Esophagus muscularis mucosa (tissue), 4 donors: ENCODE measurements around the gene TMEM94.

Experiments used
- EP300 ChIP-seq: sonication (generic); formaldehyde crosslinking; IDR thresholded peaks from one replicate; pipeline ENCODE4 v1.6.1; 2017; ENCODE audit warnings: antibody characterized with exemption
- POLR2A ChIP-seq: fragments of 450-650 bp; IDR thresholded peaks from one replicate; pipeline ENCODE4 v1.6.1; 2017; ENCODE audit warnings: antibody characterized with exemption, moderate library complexity, mild to moderate bottlenecking, low read depth
- POLR2AphosphoS5 ChIP-seq, 2 donors: sonication (generic); formaldehyde crosslinking; IDR thresholded peaks; one replicate each; pipeline ENCODE4 v1.6.1; 2017; ENCODE audit warnings: antibody characterized with exemption in 2 of 2
- TF ChIP-seq, protein P1 (sequence below), 3 experiments: fragments of 200-600 bp in 2 of 3; fragments of 450-650 bp in 1 of 3; sonication (generic) in 2 of 3; IDR thresholded peaks; one replicate each; pipeline ENCODE4 v1.5.1; 2017 to 2019; ENCODE audit warnings: antibody characterized with exemption in 3 of 3, mild to moderate bottlenecking in 2 of 3, moderate library complexity in 1 of 3

DNA sequence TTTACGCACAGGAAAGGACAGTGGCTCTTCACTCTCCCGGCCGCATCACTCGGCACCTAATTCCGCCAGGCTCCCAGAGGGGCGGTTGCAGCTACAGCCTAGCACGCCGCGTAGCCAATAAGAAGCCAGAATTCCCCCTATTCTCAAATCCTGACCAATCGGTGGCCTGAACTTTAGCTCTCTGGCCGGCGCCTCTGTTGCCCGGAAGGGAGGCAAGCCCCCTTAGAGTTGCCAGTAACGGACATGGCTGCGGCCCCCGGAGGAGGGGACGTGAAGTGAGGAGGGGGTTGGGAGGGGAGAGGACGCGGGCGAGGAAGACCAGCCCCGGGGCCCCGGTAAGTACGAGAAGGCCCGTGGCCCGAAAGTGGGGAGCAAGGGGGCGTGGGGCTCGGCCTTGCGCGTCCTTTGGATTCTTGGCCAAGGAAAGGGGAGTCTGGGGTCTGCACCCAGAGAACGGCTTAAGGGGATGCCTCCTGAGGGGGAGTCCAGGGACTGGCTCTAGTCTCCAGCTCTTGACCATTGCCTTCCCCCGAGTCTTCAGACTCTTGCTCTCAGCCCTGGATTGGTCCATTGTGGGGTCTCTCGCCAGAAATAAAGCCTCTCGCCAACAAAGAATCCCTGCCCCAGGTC is at the start of gene TMEM94:
- TF ChIP-seq, protein P1, sequence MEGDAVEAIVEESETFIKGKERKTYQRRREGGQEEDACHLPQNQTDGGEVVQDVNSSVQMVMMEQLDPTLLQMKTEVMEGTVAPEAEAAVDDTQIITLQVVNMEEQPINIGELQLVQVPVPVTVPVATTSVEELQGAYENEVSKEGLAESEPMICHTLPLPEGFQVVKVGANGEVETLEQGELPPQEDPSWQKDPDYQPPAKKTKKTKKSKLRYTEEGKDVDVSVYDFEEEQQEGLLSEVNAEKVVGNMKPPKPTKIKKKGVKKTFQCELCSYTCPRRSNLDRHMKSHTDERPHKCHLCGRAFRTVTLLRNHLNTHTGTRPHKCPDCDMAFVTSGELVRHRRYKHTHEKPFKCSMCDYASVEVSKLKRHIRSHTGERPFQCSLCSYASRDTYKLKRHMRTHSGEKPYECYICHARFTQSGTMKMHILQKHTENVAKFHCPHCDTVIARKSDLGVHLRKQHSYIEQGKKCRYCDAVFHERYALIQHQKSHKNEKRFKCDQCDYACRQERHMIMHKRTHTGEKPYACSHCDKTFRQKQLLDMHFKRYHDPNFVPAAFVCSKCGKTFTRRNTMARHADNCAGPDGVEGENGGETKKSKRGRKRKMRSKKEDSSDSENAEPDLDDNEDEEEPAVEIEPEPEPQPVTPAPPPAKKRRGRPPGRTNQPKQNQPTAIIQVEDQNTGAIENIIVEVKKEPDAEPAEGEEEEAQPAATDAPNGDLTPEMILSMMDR (IDR thresholded peaks at IDR 0.05): peak in 1 of 3 experiments; percentile 21
- TF ChIP-seq POLR2A: no peak
- TF ChIP-seq POLR2AphosphoS5 (IDR thresholded peaks at IDR 0.05): peak; percentile 78 to 85
- TF ChIP-seq EP300: no peak
